ENCODE data around the gene TMEM88.
A peak's percentile ranks its signal among the peaks of the same experiment; 100 is the strongest.
"Not testable (repeated sequence)": the region's sequence is repeated elsewhere in the genome, so short reads cannot be mapped to it uniquely, and the experiment has no call there.

TMEM88 gene

GRCh38 chr17:7854851-7855659, at the start of gene TMEM88:
TMEM88 (plus strand) TSS chr17:7855066; CDS start chr17:7855075, 9 bp downstream.
- no peaks in the 10 kb centered on the region for H3K27me3 ChIP-seq
- peak within 1 kb of the TSS; percentile 98 for H3K27ac ChIP-seq
- peaks cover 66% of the 10 kb centered on the region for H3K36me3 ChIP-seq
- H3K4me1 ChIP-seq (ENCODE audit: control insufficient read depth in 1 of 2, insufficient read depth in 1 of 2, low read depth in 1 of 2, low read length in 1 of 2), result peaks cover 69 to 76% of the 10 kb centered on the region in 2 experiments
- no peak for TF ChIP-seq CTCF (IDR thresholded peaks at IDR 0.05)
- peaks cover 15% of the 10 kb centered on the region for H3K9me3 ChIP-seq
- peak within 1 kb of the TSS; percentile 78 to 94 for H3K4me3 ChIP-seq (ENCODE audit: low read depth in 1 of 2, low read length in 1 of 2)

DNA sequence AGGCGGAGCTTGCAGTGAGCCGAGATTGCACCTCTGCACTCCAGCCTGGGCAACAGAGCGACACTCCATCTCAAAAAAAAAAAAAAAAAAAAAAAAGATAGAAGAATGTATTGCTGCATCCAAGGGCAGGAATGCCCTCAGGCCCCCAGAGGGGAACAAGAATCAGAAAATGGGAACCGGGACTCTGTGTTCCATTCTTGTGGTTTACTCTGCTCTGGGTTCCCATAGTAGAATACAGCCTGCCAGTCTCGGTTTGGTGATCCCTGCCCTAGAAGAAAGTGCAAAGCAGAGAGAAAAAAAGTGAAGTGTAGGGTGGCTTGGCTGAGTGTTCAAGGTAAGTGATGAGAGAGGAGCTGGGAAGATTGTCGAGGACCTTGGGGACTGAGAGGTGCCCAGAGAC, 48.3 kb upstream of the TMEM88 start:
- Histone ChIP-seq H3K4me1 (ENCODE audit: control insufficient read depth in 1 of 2, insufficient read depth in 1 of 2, low read depth in 1 of 2, low read length in 1 of 2) (no peaks in the 10 kb centered on the region), H3K27me3 (peaks cover 16% of the 10 kb centered on the region), H3K9me3 (no peaks in the 10 kb centered on the region), H3K36me3 (no peaks in the 10 kb centered on the region), H3K4me3 (ENCODE audit: low read depth in 1 of 2, low read length in 1 of 2) (no peak overlapping the region), H3K27ac (no peak overlapping the region)
- no peak for TF ChIP-seq CTCF (IDR thresholded peaks at IDR 0.05)

- H3K27ac ChIP-seq, result no peak overlapping the region
- no peaks in the 10 kb centered on the region for H3K36me3 ChIP-seq
- no peak for TF ChIP-seq CTCF (IDR thresholded peaks at IDR 0.05)
- H3K27me3 ChIP-seq, result peaks cover 16% of the 10 kb centered on the region
- H3K9me3 ChIP-seq, result no peaks in the 10 kb centered on the region
- H3K4me3 ChIP-seq (ENCODE audit: low read depth in 1 of 2, low read length in 1 of 2), result no peak overlapping the region
- H3K4me1 ChIP-seq (ENCODE audit: control insufficient read depth in 1 of 2, insufficient read depth in 1 of 2, low read depth in 1 of 2, low read length in 1 of 2), result no peaks in the 10 kb centered on the region
Measured at GRCh38 chr17:7807206-7807605, 47.7 kb upstream of the TMEM88 start.

- Histone ChIP-seq H3K27me3 (peaks cover 10% of the 10 kb centered on the region), H3K4me1 (ENCODE audit: control insufficient read depth in 1 of 2, insufficient read depth in 1 of 2, low read depth in 1 of 2, low read length in 1 of 2) (no peaks in the 10 kb centered on the region), H3K9me3 (no peaks in the 10 kb centered on the region), H3K4me3 (ENCODE audit: low read depth in 1 of 2, low read length in 1 of 2) (no peak overlapping the region), H3K36me3 (no peaks in the 10 kb centered on the region), H3K27ac (no peak overlapping the region)
- no peak for TF ChIP-seq CTCF (IDR thresholded peaks at IDR 0.05)
Measured at GRCh38 chr17:7809086-7809790, 45.6 kb upstream of the TMEM88 start.

DNA sequence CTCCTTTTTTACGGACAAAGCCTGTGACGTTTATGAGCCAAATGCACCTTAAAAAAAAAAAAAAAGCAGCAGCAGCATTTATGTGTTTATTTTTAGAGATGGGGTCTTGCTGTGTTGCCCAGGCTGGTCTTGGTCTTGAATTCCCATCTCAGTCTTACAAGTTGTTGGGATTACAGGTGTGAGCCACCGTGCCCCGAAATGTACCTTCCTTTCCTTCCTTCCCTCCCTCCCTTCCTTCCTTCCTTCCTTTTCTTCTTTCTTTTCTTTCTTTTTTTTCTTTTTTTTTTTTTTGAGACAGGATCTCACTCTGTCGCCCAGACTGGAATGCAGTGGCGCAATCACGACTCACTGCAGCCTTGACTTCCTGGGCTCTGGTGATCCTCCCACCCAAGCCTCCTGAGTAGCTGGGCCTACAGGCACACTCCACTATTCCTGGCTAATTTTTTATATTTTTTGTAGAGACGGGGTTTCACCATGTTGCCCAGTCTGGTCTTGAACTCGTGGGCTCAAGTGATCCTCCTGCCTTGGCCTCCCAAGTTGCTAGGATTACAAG, 45.0 kb upstream of the TMEM88 start:
- H3K4me1 ChIP-seq (ENCODE audit: control insufficient read depth in 1 of 2, insufficient read depth in 1 of 2, low read depth in 1 of 2, low read length in 1 of 2); H3K27me3 ChIP-seq; H3K9me3 ChIP-seq; H3K27ac ChIP-seq; H3K36me3 ChIP-seq; H3K4me3 ChIP-seq (ENCODE audit: low read depth in 1 of 2, low read length in 1 of 2): not testable (repeated sequence)

DNA sequence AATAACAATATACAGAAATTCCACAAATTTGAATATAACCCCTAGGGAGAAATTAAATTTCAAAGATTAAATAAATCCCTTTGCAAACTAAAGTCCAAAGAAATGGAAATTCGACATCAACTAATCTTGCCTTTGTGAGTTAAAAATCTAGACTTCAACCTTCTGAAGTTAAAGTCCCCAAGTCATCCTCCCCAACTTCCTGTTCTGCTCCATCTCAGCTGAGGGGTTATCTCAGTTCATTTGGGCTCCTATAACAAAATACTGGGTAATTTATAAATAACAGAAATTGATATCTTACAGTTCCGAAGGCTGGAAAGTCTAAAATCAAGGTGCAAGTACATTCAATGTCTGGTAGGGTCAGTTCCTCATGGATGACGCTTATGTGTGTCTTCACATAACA, 43.6 kb upstream of the TMEM88 start:
- H3K27me3 ChIP-seq, result peaks cover 7% of the 10 kb centered on the region
- H3K9me3 ChIP-seq, result no peaks in the 10 kb centered on the region
- H3K4me3 ChIP-seq (ENCODE audit: low read depth in 1 of 2, low read length in 1 of 2), result no peak overlapping the region
- TF ChIP-seq CTCF (IDR thresholded peaks at IDR 0.05), result no peak
- H3K27ac ChIP-seq, result no peak overlapping the region
- no peaks in the 10 kb centered on the region for H3K36me3 ChIP-seq
- H3K4me1 ChIP-seq (ENCODE audit: control insufficient read depth in 1 of 2, insufficient read depth in 1 of 2, low read depth in 1 of 2, low read length in 1 of 2), result no peaks in the 10 kb centered on the region
